Endothelial cell of umbilical vein (primary cell): ENCODE data around the gene NIN.

Experiments used
- CTCF ChIP-seq, 2 donors: IDR thresholded peaks; 1 replicate in 1 of 2; 2 replicates in 1 of 2; pipeline ENCODE4 v1.5.1; 2011; ENCODE audit warnings: low read length in 2 of 2, mild to moderate bottlenecking in 2 of 2, moderate library complexity in 2 of 2, control low read depth in 1 of 2, inconsistent platforms in 1 of 2, low read depth in 1 of 2; ENCODE audit not compliant: insufficient read depth in 1 of 2; ENCODE audit errors: extremely low read depth in 1 of 2
- EZH2 ChIP-seq: IDR thresholded peaks from 2 replicates; pipeline ENCODE4 v1.6.1; 2012; ENCODE audit warnings: borderline replicate concordance, low read depth, mild to moderate bottlenecking, moderate library complexity, low read length, inconsistent platforms; ENCODE audit not compliant: severe bottlenecking
- FOS ChIP-seq: IDR thresholded peaks from 2 replicates; pipeline ENCODE4 v1.6.1; 2011; ENCODE audit warnings: mild to moderate bottlenecking, low read length, moderate library complexity, borderline replicate concordance; ENCODE audit not compliant: insufficient read depth
- JUN ChIP-seq: IDR thresholded peaks from 2 replicates; pipeline ENCODE4 v1.6.1; 2011; ENCODE audit warnings: borderline replicate concordance, low read depth; ENCODE audit not compliant: insufficient read length, insufficient read depth
- MYC ChIP-seq: IDR thresholded peaks from one replicate; pipeline ENCODE4 v1.6.1; 2011; ENCODE audit warnings: mild to moderate bottlenecking, low read depth, low read length
- POLR2A ChIP-seq: IDR thresholded peaks from 2 replicates; pipeline ENCODE4 v1.6.1; 2012; ENCODE audit warnings: low read depth, mild to moderate bottlenecking, control low read depth, low read length
- POLR2AphosphoS5 ChIP-seq: IDR thresholded peaks from 2 replicates; pipeline ENCODE4 v1.6.1; 2012; ENCODE audit warnings: low read depth, mild to moderate bottlenecking, control low read depth, low read length, moderate library complexity; ENCODE audit not compliant: insufficient read depth
- TF ChIP-seq, protein P1 (sequence below): IDR thresholded peaks from 2 replicates; pipeline ENCODE4 v1.6.1; 2011; ENCODE audit not compliant: insufficient read depth, insufficient read length

GRCh38 chr14:50766338-50766886, 64.5 kb downstream of the NIN start:
- TF ChIP-seq CTCF (IDR thresholded peaks at IDR 0.05; ENCODE audit: extremely low read depth in 1 of 2, insufficient read depth in 1 of 2, low read depth in 1 of 2, low read length in 2 of 2) (no peak), EZH2 (no peak), POLR2A (no peak), POLR2AphosphoS5 (no peak), FOS (no peak), JUN (no peak), MYC (no peak)
- TF ChIP-seq, protein P1, sequence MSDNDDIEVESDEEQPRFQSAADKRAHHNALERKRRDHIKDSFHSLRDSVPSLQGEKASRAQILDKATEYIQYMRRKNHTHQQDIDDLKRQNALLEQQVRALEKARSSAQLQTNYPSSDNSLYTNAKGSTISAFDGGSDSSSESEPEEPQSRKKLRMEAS: no peak
